Activated T-helper 2 cell treated with anti-CD3 and anti-CD28 coated beads, Interferon-gamma antibody, Interleukin-2, Interleukin-4, amounts not matched to agents 10 μg/mL and 5 μg/mL and 100 μg/mL, durations not matched to agents 14 hours and 24 hours and 36 hours (primary cell): Measurements from ENCODE around the gene LEFTY1. TPM values are rescaled to one million over a fixed set of nuclear protein-coding genes. Genes with fewer than 3 reads are reported as not detected.
A peak's percentile ranks its signal among the peaks of the same experiment; 100 is the strongest.

Experiments
- DNase-seq: peaks from one replicate; pipeline ENCODE4 v3.0.0; 2021; ENCODE audit warnings: low spot score
- H3K27ac Mint-ChIP-seq: one replicate; pipeline ENCODE4 v1.8.0; 2021; ENCODE audit warnings: mixed read lengths
- H3K27me3 Mint-ChIP-seq: one replicate; pipeline ENCODE4 v1.8.0; 2021; ENCODE audit warnings: low read depth, mixed read lengths
- H3K36me3 Mint-ChIP-seq: one replicate; pipeline ENCODE4 v1.8.0; 2021; ENCODE audit warnings: low read depth, mixed read lengths
- H3K4me1 Mint-ChIP-seq: one replicate; pipeline ENCODE4 v1.8.0; 2021; ENCODE audit warnings: low read depth, mixed read lengths
- H3K4me3 Mint-ChIP-seq: one replicate; pipeline ENCODE4 v1.8.0; 2021; ENCODE audit warnings: low read depth, mild to moderate bottlenecking, moderate library complexity, mixed read lengths
- H3K9me3 Mint-ChIP-seq: one replicate; pipeline ENCODE4 v1.8.0; 2021; ENCODE audit warnings: mixed read lengths
- intact Hi-C: fragments of 100-400 bp; cut with micrococcal nuclease; formaldehyde crosslinking; loops from one replicate; pipeline ENCODE4 v1.15.1; 2023
- total RNA-seq: library from RNA; stranded (reverse); gene quantifications from 2 replicates; pipeline ENCODE4 v1.2.3, GENCODE V29; 2022

The LEFTY1 gene
- total RNA-seq, 1 donor from 2014 or later, result not detected

DNA sequence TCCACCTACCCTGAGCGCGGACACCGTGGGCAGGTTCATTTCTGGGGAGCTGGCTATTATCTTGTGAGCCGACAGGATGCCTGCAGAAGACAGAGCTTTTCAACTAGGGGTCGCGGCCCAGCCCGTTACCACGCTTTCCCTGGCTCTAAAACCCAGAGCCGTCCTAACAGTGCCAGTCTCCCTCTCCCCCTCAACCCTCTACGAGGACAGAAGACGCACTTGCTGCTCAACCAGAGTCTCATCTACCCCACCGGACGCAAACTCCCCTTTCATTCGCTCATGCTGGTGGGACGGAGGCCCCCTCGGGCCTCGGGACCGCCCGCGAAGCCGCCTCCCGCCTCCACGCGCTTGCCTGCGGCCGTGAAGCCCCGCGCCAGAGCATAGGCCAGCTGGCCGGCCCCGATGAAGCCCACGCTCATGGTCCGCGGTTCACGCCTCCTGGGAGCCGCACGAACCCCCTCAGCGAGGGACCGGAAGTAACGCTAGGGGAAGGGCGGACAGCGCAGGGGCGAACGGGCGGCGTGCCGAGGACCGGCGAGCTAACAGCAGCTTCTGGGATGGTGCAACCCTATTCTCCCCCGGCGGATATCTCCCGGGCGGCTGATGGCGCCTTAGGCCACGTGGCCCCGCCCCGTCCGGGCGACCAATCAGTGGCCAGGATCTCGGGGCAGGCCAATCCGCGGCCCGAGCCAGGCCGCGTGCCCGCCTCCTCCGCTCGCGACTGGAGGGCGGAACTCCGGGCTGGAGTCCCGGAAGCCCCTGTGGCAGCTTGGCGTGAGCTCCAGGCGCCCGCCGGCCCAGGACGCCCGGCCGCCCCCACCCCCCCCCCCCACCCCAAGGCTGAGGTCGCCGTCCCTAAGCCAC lies 35.0 kb upstream of the LEFTY1 start, which contains the start of gene PYCR2:
Gene PYCR2, minus strand, starts transcription at position 559 of the 864 bp plus-strand sequence. Its CDS starts 140 bp downstream, at position 419.
- Mint-ChIP-seq H3K27me3 (no peaks in the 10 kb centered on the region), H3K4me3 (peak within 1 kb of the TSS; percentile 92), H3K9me3 (no peaks in the 10 kb centered on the region), H3K4me1 (peaks cover 43% of the 10 kb centered on the region), H3K27ac (peak within 1 kb of the TSS; percentile 91), H3K36me3 (peaks cover 37% of the 10 kb centered on the region)
- intact Hi-C loops, result loop anchor here (1.0 to 5.0 kb wide), 6 partner anchors 27 to 457 kb away; partner anchors contain the start of genes H3-3A, SDE2, SRP9 and TMEM63A
- peak; percentile 94 for DNase-seq

DNA sequence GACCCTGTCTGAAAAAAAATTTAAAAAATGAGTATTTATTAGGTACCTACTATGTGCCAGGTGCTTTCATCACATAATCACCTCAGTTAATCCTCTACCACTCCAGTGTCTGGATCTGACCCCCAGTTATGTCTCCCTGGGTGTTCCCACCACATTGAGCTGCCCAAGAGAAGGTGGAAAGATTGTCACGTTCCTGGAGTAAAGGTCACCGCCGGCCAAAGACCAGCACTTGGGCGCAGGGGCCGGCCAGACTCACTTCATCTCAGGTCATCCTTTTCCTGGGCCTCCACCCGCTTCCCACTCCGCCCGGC lies 34.4 kb upstream of the LEFTY1 start:
- peak overlapping the region; percentile 91 for H3K27ac Mint-ChIP-seq
- intact Hi-C loops, result loop anchor here (5.0 kb wide), 2 partner anchors 139 to 456 kb away; partner anchors contain the start of gene H3-3A
- no peak for DNase-seq
- no peaks in the 10 kb centered on the region for H3K27me3 Mint-ChIP-seq
- H3K4me3 Mint-ChIP-seq, result peak overlapping the region; percentile 92
- peaks cover 39% of the 10 kb centered on the region for H3K36me3 Mint-ChIP-seq
- peaks cover 42% of the 10 kb centered on the region for H3K4me1 Mint-ChIP-seq
- H3K9me3 Mint-ChIP-seq, result no peaks in the 10 kb centered on the region

DNA sequence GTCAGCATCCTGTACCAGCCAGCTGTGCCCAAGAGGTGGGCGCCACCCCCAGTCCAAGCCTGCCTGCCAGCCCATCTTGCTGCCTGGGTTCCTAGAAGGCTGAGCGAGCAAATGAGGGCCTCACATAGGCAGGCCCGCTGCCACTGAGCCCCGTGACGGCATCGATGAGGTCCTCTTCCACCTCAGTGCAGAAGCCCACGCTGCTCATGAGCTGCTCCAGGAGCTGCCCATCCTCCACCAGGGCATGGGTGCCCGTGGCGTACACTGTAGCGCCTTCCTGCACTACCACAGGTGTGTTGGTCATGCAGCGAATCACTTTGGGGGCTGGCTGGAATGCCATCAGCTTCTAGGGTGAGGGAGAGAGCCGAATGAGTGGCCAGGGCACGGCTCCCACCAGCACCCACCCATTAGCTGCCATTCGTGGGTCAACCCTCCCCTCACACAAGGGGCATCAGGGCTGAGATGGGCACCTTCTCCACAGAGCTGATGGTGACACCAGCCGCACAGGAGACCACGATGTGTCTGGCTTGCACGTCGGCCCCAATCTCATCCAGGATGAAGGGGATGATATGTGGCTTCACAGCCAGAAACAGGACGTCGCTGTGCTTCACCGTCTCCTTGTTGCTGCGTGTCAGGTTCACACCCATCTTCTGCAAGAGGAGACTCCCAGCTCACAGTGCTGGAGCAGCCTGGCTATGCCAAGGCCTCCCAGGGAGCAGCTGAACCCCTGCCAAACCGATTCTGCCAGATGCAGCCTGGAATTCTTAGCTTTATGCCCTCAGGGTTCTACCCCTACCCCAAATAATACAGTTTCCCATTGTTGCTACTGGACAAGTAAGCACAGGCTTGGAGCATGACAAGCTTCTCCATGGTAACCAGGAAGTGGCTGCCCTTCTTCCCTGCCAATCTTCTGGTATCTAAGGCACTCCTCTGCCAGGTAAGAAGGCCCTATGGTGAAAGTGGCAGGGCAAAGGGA lies 33.1 kb upstream of the LEFTY1 start:
- Mint-ChIP-seq H3K27ac (no peak overlapping the region), H3K36me3 (peaks cover 48% of the 10 kb centered on the region), H3K9me3 (no peaks in the 10 kb centered on the region), H3K4me3 (peak overlapping the region; percentile 92), H3K27me3 (no peaks in the 10 kb centered on the region), H3K4me1 (peaks cover 38% of the 10 kb centered on the region)
- intact Hi-C loops, result loop anchor here (5.0 kb wide), 2 partner anchors 140 to 455 kb away; partner anchors contain the start of gene H3-3A
- no peak for DNase-seq

DNA sequence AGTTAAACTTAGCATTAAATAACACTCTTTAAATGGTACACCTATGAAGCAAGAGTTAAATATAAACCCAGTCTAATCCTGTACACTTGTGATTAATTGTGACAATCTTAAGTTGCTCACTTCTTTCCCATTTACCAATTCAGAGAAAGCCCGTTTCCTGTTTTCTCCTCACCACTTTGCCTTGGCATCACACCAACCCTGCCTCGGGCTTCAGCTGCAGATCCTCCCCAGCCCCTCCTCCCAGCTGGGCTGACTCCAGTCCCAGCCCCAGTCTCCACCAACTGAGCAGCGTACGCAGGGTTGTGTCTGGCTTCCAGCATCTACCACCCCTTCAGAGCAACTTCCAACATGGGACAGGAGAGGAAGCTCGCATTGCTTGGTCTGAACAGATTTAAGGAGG lies 31.0 kb upstream of the LEFTY1 start:
- peaks cover 27% of the 10 kb centered on the region for H3K4me1 Mint-ChIP-seq
- no peak overlapping the region for H3K4me3 Mint-ChIP-seq
- H3K27ac Mint-ChIP-seq, result no peak overlapping the region
- no peak for DNase-seq
- H3K27me3 Mint-ChIP-seq, result no peaks in the 10 kb centered on the region
- peaks cover 56% of the 10 kb centered on the region for H3K36me3 Mint-ChIP-seq
- intact Hi-C loops, result loop anchor here (5.0 kb wide), 2 partner anchors 142 to 453 kb away; partner anchors contain the start of gene H3-3A
- H3K9me3 Mint-ChIP-seq, result no peaks in the 10 kb centered on the region

DNA sequence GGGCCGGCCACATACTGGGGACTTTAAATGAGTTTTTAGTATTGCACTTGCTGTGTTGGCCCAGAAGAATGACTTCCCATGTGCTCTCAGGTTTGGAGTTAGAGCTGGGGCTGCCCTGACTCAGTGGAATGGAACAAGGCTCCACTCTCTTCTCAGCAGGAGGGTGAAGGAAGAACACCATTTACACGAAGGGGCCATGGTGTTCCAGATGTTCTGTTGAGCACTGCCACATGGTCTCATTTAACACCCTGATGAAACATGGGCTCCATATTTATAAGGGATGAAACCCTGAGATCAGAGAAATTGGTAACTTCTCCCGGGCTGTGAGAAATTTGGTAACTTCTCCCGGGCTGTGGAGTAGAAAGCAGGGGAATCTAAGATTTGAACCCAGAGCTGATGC lies 29.3 kb upstream of the LEFTY1 start:
- H3K27me3 Mint-ChIP-seq, result no peaks in the 10 kb centered on the region
- H3K27ac Mint-ChIP-seq, result no peak overlapping the region
- no peaks in the 10 kb centered on the region for H3K9me3 Mint-ChIP-seq
- peaks cover 27% of the 10 kb centered on the region for H3K4me1 Mint-ChIP-seq
- peaks cover 51% of the 10 kb centered on the region for H3K36me3 Mint-ChIP-seq
- intact Hi-C loops, result no loop called here
- H3K4me3 Mint-ChIP-seq, result no peak overlapping the region
- no peak for DNase-seq

DNA sequence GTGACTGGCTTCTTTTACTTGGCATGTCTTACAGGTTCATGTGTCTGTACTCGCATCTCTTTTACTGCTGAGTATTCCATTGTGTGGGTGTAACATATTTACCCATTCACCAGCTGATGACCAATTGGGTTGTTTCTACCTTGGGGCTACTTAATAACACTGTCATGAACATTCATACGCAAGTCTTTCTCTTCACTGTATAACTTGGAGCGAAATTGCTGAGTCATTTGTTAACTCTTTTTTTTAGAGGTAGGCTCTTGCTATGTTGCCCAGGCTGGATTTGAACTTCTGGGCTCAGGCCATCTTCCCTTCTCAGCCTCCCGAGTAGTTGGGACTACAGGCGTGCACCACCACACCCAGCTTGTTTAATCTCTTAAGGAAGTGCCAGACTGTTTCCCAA lies 28.6 kb upstream of the LEFTY1 start:
- Mint-ChIP-seq H3K36me3 (peaks cover 46% of the 10 kb centered on the region), H3K27me3 (no peaks in the 10 kb centered on the region), H3K4me3 (no peak overlapping the region), H3K4me1 (peaks cover 21% of the 10 kb centered on the region), H3K27ac (no peak overlapping the region), H3K9me3 (no peaks in the 10 kb centered on the region)
- intact Hi-C loops, result no loop called here
- no peak for DNase-seq

DNA sequence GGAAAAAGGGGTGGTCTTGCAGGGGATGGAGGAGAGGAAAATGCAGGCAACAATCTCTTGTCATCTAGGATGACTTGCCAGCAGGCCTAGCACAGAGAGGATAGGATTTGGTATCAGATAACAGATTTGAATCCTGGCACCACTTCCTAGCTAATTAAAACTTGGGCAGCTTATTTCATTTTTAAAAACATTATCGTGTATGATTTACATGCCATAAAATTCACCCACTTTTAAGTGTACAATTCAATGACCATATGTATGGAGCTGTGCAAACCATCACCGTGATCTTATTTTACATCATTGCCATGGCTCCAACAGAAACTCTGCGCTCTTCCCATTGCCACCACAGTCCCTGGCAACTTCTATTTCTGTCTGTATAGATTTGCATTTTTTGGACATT lies 28.2 kb upstream of the LEFTY1 start:
- intact Hi-C loops, result no loop called here

DNA sequence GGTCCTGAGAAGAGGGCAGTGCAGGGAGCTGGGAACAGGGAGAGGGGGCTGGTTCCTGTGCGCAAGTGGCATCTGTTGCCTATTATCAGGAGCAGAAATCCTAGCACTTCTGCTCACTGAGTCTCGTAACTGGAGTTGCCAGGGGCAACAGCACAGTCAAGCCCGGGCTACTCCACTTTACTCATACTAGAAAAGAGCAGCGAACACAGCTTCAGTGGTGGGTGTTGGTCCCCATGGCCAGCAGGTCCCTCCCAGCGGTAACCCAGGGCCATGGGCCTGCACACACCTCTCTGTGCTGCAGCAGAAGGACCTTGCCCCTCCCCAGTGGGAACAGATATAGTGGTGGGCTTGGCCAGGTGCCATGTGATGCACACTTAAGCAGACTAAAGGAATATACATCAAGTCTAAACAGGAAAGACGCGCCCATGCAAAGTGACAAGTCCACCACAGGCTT lies 26.6 kb upstream of the LEFTY1 start:
- H3K27ac Mint-ChIP-seq, result no peak overlapping the region

More for the DNA sequence above, 28.2 kb upstream of the LEFTY1 start:
- Mint-ChIP-seq H3K27me3 (no peaks in the 10 kb centered on the region), H3K4me3 (no peak overlapping the region), H3K9me3 (no peaks in the 10 kb centered on the region), H3K4me1 (peaks cover 18% of the 10 kb centered on the region), H3K27ac (no peak overlapping the region), H3K36me3 (peaks cover 46% of the 10 kb centered on the region)
- DNase-seq, result no peak

DNA sequence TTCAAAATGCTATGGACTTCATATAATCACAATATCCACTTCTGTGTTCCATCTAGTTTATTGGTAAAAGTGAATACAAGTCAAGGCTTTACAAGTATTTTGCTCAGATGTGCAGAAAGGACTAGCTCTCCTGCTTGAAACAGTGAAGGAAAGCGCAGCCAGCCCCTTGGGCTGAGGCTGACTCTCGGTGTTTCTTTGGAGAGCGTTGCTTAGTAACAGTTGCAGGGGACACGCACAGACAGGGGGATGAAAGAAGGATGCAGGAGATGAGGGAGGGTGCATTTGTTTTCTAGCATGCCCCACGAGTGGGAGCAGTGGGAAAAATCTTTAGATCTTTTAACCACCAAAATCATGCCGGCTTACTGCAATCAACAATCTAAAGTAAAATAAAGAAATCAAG lies 26.0 kb upstream of the LEFTY1 start:
- H3K27ac Mint-ChIP-seq, result no peak overlapping the region
- H3K27me3 Mint-ChIP-seq, result peaks cover 1% of the 10 kb centered on the region
- no peak for DNase-seq
- no peaks in the 10 kb centered on the region for H3K9me3 Mint-ChIP-seq
- peaks cover 7% of the 10 kb centered on the region for H3K4me1 Mint-ChIP-seq
- intact Hi-C loops, result loop anchor here (5.0 kb wide), 1 partner anchor 48 kb away; no protein-coding TSS in a partner anchor
- peaks cover 28% of the 10 kb centered on the region for H3K36me3 Mint-ChIP-seq
- H3K4me3 Mint-ChIP-seq, result no peak overlapping the region

More for the DNA sequence above, 26.6 kb upstream of the LEFTY1 start:
- no peak for DNase-seq
- Mint-ChIP-seq H3K4me1 (peaks cover 10% of the 10 kb centered on the region), H3K27me3 (no peaks in the 10 kb centered on the region), H3K36me3 (peaks cover 34% of the 10 kb centered on the region), H3K4me3 (no peak overlapping the region), H3K9me3 (no peaks in the 10 kb centered on the region)
- intact Hi-C loops, result no loop called here

DNA sequence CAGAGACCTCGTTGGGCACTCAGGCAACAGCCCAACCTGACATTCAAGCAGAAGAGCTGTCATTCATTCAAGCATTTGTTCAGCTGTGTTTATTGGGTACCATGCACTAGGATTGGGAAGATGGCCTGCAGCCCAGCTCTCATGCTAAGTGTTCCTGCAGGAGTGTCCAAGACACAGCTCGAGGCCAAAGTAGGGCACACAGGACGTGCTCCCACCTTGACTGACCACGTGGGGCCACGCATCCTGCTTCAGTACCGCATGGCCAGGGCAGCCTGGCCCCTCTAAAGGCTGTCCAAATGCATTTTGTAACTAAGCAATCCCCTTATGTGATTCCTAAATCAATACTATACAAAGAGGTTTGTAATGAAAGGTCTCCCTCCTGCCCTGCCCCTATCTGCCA lies 25.4 kb upstream of the LEFTY1 start:
- Mint-ChIP-seq H3K27ac (no peak overlapping the region), H3K27me3 (peaks cover 6% of the 10 kb centered on the region)

DNA sequence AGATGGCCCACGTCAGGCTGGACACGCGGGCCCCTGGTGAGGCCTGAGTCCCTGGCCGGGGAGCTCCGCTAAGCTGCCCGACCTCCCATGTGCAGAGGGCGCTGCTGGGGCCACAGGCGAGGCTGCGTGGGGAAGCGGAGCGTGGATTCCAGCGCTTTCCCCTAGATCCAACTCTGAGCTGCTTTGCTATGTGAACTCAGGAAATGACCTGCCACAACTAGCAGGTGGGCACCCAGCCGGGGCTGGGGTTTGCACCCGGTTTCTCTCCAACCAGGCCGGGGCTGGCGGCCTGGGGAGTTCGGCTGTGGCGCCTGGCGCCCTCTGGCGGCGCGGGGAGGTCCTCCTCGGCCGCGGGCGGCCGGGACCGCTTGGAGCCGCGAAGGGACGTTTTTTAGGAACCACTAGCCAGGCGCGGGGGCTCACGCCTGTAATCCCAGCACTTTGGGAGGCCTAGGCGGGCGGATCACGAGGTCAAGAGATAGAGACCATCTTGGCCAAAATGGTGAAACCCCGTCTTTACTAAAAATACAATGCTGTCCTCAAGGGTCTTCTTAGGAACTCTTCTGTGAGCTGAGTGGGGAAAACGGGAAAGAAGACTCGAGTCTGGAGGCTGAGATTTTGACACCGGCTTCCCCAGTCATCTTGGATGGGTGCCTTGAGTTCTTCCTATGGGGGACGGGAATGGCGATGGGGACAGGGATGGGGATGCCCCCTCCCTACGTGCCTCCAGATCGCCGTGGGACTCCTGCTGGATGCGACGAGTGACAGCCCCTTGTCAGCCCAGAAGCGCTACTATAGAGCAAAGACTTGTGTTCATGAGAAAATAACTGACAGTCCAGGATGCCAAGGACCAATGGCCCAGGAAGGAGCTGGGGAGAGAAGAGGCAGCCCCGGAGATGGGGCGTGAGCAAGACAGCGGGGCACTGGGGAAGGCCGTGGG lies 22.5 kb upstream of the LEFTY1 start:
- peak; percentile 62 for DNase-seq
- Mint-ChIP-seq H3K27me3 (peaks cover 6% of the 10 kb centered on the region), H3K4me1 (peaks cover 5% of the 10 kb centered on the region), H3K4me3 (no peak overlapping the region), H3K27ac (no peak overlapping the region), H3K36me3 (peaks cover 8% of the 10 kb centered on the region), H3K9me3 (no peaks in the 10 kb centered on the region)
- intact Hi-C loops, result loop anchor here (1.0 to 5.0 kb wide), 3 partner anchors 29 to 436 kb away; partner anchors contain the start of gene TMEM63A

More for the DNA sequence above, 25.4 kb upstream of the LEFTY1 start:
- DNase-seq, result no peak
- intact Hi-C loops, result loop anchor here (5.0 kb wide), 1 partner anchor 47 kb away; no protein-coding TSS in a partner anchor
- Mint-ChIP-seq H3K9me3 (no peaks in the 10 kb centered on the region), H3K4me3 (no peak overlapping the region), H3K36me3 (peaks cover 23% of the 10 kb centered on the region), H3K4me1 (peaks cover 6% of the 10 kb centered on the region)
